HG03439 (cell line): ENCODE data around the gene MACROD2.
"Not testable (repeated sequence)": the region's sequence is repeated elsewhere in the genome, so short reads cannot be mapped to it uniquely, and the experiment has no call there.

Source experiments
- ATAC-seq: cut with Tn5 transposase; IDR thresholded peaks from one replicate; pipeline ENCODE4 v1.9.1; 2021; ENCODE audit warnings: mild to moderate bottlenecking, moderate library complexity; ENCODE audit not compliant: unreplicated experiment

MACROD2 gene

GRCh38 chr20:15185322-15185721, 1190.0 kb downstream of the MACROD2 start:
- no peak for ATAC-seq

- ATAC-seq = no peak
Measured at GRCh38 chr20:15185913-15186312, 1190.6 kb downstream of the MACROD2 start.

GRCh38 chr20:15187612-15188011, 1192.3 kb downstream of the MACROD2 start:
- no peak for ATAC-seq

GRCh38 chr20:15188415-15188814, 1193.1 kb downstream of the MACROD2 start:
- no peak for ATAC-seq

GRCh38 chr20:15191082-15191723, 1195.9 kb downstream of the MACROD2 start:
- ATAC-seq = no peak

GRCh38 chr20:15195378-15195777, 1200.1 kb downstream of the MACROD2 start:
- ATAC-seq = no peak

DNA sequence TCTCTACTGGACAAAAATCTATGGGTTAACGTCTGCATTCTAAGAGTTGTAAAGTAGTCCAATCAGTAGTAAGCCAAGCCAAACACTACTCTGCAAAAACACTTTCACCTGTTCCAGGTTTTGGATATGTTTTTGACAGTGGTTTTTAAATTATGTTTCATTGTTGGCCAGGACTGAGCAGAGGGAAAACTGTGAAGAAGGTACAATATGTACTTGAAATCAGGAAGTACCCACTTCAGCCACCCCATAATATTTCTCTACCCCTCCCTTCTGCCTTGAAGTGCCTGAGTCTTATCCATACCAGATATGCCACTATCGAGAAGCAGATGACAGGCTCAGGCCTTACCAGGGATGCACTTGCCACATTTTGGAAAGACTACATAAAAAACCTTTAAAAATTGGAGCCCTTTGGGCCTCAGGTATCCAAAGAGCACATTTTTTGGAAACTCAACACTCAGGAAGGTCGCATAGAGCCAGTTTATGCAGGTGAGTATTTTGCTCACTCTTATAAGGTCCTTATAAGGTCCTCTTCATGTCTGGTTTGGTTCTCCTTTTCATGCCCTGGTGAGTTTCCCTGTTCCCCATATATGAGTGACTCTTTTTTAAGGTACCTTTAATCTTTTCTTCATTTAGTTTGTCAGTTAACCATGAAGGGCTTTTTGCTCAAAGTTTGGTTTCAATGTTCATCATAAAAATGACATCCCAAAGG, 1201.4 kb downstream of the MACROD2 start:
- no peak for ATAC-seq

GRCh38 chr20:15198017-15198416, 1202.7 kb downstream of the MACROD2 start:
- ATAC-seq = not testable (repeated sequence)

DNA sequence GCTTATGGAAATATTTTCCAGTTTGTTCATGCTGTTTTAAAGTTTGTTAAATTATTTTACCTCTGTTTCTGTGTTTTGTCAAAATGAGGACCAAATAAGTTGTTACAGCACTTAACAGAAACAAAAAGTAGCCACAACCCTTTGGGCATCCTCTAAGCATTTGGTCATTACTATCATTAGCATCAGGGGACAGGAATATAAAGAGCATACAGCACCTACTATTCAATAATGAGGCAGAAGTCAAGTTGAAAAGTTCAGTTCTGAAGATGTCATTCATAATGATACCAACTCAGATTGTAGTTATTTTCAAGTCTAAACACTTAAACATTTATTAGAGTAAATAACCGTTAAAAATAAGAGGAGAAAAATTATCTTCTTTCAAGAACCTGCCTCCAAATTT, 1204.4 kb downstream of the MACROD2 start:
- ATAC-seq = peak; percentile 57

- ATAC-seq = peak; percentile 79
Measured at GRCh38 chr20:15200147-15200565, 1204.8 kb downstream of the MACROD2 start.

DNA sequence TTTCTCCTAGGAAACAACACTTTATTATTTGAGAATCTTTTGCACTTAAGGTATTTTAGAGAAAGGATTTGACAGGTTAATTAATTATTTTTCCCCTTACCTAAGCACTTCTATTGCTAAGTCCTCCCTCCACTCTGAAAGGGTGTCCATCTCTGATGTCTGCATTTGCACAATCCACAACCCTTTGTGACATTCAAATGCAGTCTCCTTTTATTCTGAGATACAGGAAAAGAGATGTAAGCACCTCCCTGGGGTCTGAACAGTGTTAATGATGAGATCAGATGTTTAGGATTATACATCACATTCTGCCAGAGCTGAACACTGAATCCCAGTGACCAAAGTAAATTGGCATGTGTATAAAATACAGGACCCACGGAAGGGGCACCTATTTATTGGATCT, 1206.3 kb downstream of the MACROD2 start:
- ATAC-seq = no peak

DNA sequence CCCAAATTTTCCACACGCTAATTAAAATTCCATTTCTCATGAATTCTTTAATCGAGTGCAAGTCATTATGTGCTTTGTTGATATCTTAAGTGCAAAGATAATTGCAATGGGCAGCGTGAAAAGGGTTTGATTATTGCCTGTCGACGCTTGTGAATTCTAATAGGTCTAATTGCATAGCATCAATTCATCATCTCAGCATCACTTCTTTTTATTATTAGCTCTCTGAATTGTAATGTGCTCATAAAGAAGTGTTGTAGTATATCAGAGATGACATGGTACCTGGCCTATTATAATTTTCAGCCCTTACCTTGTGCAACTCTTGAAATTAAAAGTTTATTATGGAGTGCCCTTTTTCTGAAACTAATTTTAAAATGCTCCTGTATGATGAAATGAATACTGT, 1208.9 kb downstream of the MACROD2 start:
- no peak for ATAC-seq

GRCh38 chr20:15205028-15205427, 1209.7 kb downstream of the MACROD2 start:
- ATAC-seq = no peak

GRCh38 chr20:15205719-15206118, 1210.4 kb downstream of the MACROD2 start:
- no peak for ATAC-seq

- no peak for ATAC-seq
Measured at GRCh38 chr20:15209537-15209936, 1214.2 kb downstream of the MACROD2 start.

GRCh38 chr20:15214051-15214450, 1218.7 kb downstream of the MACROD2 start:
- no peak for ATAC-seq

- ATAC-seq = no peak
Measured at GRCh38 chr20:15220009-15220656, 1224.8 kb downstream of the MACROD2 start.

- ATAC-seq = no peak
Measured at GRCh38 chr20:15220778-15221565, 1225.7 kb downstream of the MACROD2 start.

GRCh38 chr20:15222502-15223330, 1227.4 kb downstream of the MACROD2 start:
- ATAC-seq = no peak

- ATAC-seq = no peak
Measured at GRCh38 chr20:15224199-15224598, 1228.9 kb downstream of the MACROD2 start.
